OCI-LY3 (cell line): Measurements from ENCODE around the gene RETN.

Experiments
- H2AFZ ChIP-seq: fragments of 200-600, 300-600 bp; shearing (Covaris generic); 2 replicates; pipeline ENCODE4 v1.6.0; 2014; ENCODE audit warnings: antibody characterized with exemption, low read depth, low read length
- H3K27ac ChIP-seq: fragments of 200-600, 300-600 bp; sonication (generic); 2 replicates; pipeline ENCODE4 v1.5.1; 2014; ENCODE audit warnings: mild to moderate bottlenecking, low read length, moderate library complexity, mixed read lengths
- H3K27me3 ChIP-seq: fragments of 200-600, 300-600 bp; sonication (generic); 2 replicates; pipeline ENCODE4 v1.6.1; 2014; ENCODE audit warnings: low read depth, low read length, mixed read lengths
- H3K36me3 ChIP-seq: fragments of 200-600, 300-600 bp; sonication (generic); replicated peaks from 2 replicates; pipeline ENCODE3; 2014; ENCODE audit warnings: low read depth, low read length, mixed read lengths
- H3K4me1 ChIP-seq: fragments of 300-600, 200-600 bp; sonication (generic); 2 replicates; pipeline ENCODE4 v1.6.1; 2014; ENCODE audit warnings: low read length, mixed read lengths
- H3K4me2 ChIP-seq: fragments of 200-600, 300-600 bp; sonication (generic); 2 replicates; pipeline ENCODE4 v1.6.1; 2014; ENCODE audit warnings: low read length, mixed read lengths
- H3K4me3 ChIP-seq: fragments of 300-600, 200-600 bp; sonication (generic); 2 replicates; pipeline ENCODE4 v1.5.1; 2014; ENCODE audit warnings: antibody characterized with exemption, mild to moderate bottlenecking, low read length, moderate library complexity
- H3K79me2 ChIP-seq: fragments of 300-600, 200-600 bp; shearing (Covaris generic); 2 replicates; pipeline ENCODE4 v1.6.1; 2014; ENCODE audit warnings: mild to moderate bottlenecking, low read length, mixed read lengths
- H3K9ac ChIP-seq: fragments of 300-600, 200-600 bp; shearing (Covaris generic); 2 replicates; pipeline ENCODE4 v1.6.0; 2014; ENCODE audit warnings: mild to moderate bottlenecking, low read length, moderate library complexity
- H3K9me3 ChIP-seq: fragments of 200-600, 300-600 bp; shearing (Covaris generic); 2 replicates; pipeline ENCODE4 v1.6.1; 2014; ENCODE audit warnings: low read length, mixed read lengths; ENCODE audit not compliant: insufficient read depth
- H4K20me1 ChIP-seq: fragments of 200-600, 300-600 bp; sonication (generic); 2 replicates; pipeline ENCODE4 v1.6.1; 2016; ENCODE audit warnings: low read length, mixed read lengths; ENCODE audit not compliant: insufficient read depth
- EZH2phosphoT487 ChIP-seq: fragments of 200-600 bp; shearing (Covaris generic); IDR thresholded peaks from 2 replicates; pipeline ENCODE4 v1.6.1; 2018; ENCODE audit warnings: antibody characterized with exemption, mixed run types, low read depth
- TF ChIP-seq, protein P1 (sequence below): fragments of 200-600, 300-600 bp; sonication (generic); IDR thresholded peaks from 2 replicates; pipeline ENCODE4 v1.5.1; 2014; ENCODE audit warnings: antibody characterized with exemption, low read length, low read depth

Gene RETN, protein sequence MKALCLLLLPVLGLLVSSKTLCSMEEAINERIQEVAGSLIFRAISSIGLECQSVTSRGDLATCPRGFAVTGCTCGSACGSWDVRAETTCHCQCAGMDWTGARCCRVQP

DNA sequence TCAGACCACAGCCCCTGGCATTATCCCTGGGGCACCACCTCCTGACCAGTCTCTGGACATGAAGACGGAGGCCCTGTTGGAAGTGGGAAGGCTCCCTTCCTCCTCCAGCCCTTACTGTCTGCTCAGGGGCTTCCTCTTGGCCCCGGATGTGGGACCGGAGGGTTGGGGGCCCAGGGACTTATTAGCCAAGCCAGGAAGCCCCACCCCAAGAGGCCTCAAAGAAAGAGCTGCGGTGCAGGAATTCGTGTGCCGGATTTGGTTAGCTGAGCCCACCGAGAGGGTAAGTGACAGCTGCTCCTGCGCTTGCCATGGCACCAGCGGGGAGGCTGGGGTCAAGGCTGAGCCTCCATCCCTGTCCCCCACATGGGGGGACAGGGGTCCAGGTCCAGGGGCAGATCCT lies at the start of gene RETN:
Gene RETN (plus strand): TSS at position 208 of the 400 bp plus-strand sequence. CDS start 278 bp downstream, outside the sequence.
- Histone ChIP-seq H2AFZ (no peak within 1 kb of the TSS), H3K27me3 (peaks cover 14% of the 10 kb centered on the region), H3K9me3 (no peaks in the 10 kb centered on the region), H3K9ac (no peak within 1 kb of the TSS), H3K4me3 (no peak within 1 kb of the TSS), H3K4me1 (no peaks in the 10 kb centered on the region), H4K20me1 (no peaks in the 10 kb centered on the region), H3K79me2 (no peaks in the 10 kb centered on the region), H3K4me2 (no peak within 1 kb of the TSS), H3K36me3 (no peaks in the 10 kb centered on the region), H3K27ac (no peak within 1 kb of the TSS)
- TF ChIP-seq EZH2phosphoT487, result no peak
- TF ChIP-seq, protein P1, sequence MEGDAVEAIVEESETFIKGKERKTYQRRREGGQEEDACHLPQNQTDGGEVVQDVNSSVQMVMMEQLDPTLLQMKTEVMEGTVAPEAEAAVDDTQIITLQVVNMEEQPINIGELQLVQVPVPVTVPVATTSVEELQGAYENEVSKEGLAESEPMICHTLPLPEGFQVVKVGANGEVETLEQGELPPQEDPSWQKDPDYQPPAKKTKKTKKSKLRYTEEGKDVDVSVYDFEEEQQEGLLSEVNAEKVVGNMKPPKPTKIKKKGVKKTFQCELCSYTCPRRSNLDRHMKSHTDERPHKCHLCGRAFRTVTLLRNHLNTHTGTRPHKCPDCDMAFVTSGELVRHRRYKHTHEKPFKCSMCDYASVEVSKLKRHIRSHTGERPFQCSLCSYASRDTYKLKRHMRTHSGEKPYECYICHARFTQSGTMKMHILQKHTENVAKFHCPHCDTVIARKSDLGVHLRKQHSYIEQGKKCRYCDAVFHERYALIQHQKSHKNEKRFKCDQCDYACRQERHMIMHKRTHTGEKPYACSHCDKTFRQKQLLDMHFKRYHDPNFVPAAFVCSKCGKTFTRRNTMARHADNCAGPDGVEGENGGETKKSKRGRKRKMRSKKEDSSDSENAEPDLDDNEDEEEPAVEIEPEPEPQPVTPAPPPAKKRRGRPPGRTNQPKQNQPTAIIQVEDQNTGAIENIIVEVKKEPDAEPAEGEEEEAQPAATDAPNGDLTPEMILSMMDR, result no peak

DNA sequence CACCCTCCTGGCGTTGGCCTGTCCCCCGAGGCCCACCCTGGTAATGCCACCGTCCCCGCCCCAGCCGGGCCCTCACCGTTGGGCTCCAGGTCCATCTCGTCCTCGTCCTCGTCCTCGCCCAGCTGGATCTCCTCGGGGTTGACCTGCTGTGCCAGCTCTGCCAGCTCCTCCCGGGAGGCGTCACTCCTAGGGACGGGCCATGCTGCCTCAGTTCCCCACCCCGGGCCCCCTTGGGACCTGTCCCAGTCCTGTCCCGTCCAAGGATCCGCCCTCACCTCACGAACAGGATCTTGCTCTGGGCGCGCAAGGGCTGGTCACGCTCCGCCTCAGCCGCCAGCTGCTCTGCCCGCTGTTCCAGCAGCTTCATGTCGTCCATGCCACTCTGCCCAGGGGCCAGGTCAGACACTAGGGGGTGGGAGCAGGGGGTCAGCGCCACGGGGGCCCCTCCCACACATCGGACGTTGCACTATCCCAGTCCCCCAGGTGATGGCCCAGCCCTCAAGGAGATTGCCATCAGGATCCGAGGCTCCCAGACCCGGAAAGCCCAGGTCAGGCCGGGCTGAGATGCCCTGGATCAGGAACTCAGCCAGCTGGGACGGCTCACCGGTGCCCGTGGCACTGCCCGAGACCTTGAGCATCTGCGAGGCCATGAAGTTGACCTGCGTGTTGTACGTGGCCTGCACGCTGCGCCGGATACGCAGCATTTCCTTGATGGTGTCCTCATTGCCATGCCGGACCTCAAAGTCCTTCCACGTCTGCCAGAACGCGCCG lies 49.0 kb upstream of the RETN start:
- H3K9ac ChIP-seq, result no peak overlapping the region
- H3K9me3 ChIP-seq, result no peaks in the 10 kb centered on the region
- no peaks in the 10 kb centered on the region for H4K20me1 ChIP-seq
- TF ChIP-seq, protein P1, result no peak
- TF ChIP-seq EZH2phosphoT487, result no peak
- H3K27ac ChIP-seq, result no peak overlapping the region
- H2AFZ ChIP-seq, result no peak overlapping the region
- no peak overlapping the region for H3K4me2 ChIP-seq
- no peaks in the 10 kb centered on the region for H3K4me1 ChIP-seq
- no peak overlapping the region for H3K4me3 ChIP-seq
- H3K27me3 ChIP-seq, result no peaks in the 10 kb centered on the region
- no peaks in the 10 kb centered on the region for H3K79me2 ChIP-seq
- peaks cover 30% of the 10 kb centered on the region for H3K36me3 ChIP-seq

DNA sequence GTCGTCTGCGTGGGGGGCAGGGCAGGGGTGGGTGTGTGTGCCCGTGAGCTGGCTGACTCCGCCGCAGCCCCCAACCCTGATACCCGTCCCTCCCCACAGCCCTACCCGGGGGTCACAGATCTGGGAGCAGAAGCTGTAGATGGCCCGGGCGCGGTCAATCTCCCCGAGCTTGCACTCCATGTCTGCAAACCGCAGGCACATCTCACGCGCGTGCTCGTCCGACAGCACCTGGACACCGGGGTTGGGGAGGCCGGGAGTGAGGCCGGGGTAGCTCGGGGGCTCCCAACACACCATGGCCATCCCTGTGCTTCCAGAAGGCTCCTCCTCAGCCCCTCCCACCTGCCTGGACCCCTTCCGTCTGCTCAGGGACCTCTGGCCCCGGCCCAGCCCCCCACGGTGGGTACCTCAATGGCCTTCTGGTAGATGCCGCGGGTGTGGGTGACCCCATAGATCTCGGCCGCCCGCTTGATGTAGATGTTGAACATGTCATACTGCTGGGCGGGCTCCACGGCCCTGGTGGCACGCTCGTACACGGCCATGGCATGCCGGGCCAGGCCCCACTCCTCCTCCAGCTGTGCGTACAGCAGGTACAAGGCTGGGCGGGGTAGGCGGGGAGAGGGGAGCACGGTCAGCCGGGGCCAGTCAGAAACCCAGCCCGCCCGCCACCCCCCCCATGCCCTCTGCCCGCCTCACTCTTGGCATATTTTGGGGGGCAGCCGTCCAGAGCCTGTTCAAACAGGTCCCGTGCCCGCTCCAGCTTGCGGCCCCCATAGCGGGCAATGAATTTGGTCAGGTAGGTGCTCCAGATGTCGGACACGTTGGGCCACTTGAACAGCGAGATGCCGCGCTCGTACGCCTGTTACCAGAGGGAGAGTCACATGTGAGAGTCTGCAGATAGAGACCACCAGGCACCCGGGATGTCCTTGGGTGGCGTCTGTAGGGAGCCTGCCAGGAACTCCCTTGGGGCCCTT lies 48.1 kb upstream of the RETN start:
- Histone ChIP-seq H3K27me3 (no peaks in the 10 kb centered on the region), H4K20me1 (no peaks in the 10 kb centered on the region), H3K9me3 (no peaks in the 10 kb centered on the region)

More for the DNA sequence above, 48.1 kb upstream of the RETN start:
- Histone ChIP-seq H3K4me2 (no peak overlapping the region), H3K4me1 (no peaks in the 10 kb centered on the region), H3K4me3 (no peak overlapping the region), H3K9ac (no peak overlapping the region), H3K27ac (no peak overlapping the region), H3K36me3 (peaks cover 32% of the 10 kb centered on the region), H2AFZ (no peak overlapping the region), H3K79me2 (peaks cover 2% of the 10 kb centered on the region)
- no peak for TF ChIP-seq EZH2phosphoT487
- TF ChIP-seq, protein P1, result no peak
